K562 (cell line): ENCODE measurements around the gene RAD1. TPM values are rescaled to one million over a fixed set of nuclear protein-coding genes. Genes with fewer than 3 reads are reported as not detected.
A peak's percentile ranks its signal among the peaks of the same experiment; 100 is the strongest.

Experiments used
- CC2D1A ChIP-seq: fragments of 450-650 bp; IDR thresholded peaks from 2 replicates; pipeline ENCODE4 v1.6.1; 2017; ENCODE audit warnings: mild to moderate bottlenecking
- CSDE1 ChIP-seq, 2 experiments: fragments of 450-650 bp; IDR thresholded peaks; 2 replicates each; pipeline ENCODE4 v1.6.1; 2016; ENCODE audit warnings: mild to moderate bottlenecking in 1 of 2
- FIP1L1 ChIP-seq: fragments of 200-400 bp; formaldehyde crosslinking; IDR thresholded peaks from 2 replicates; pipeline ENCODE4 v1.6.1; 2018; ENCODE audit warnings: mild to moderate bottlenecking, low read depth, low read length; ENCODE audit not compliant: poor library complexity, severe bottlenecking
- HDGF ChIP-seq: fragments of 450-650 bp; IDR thresholded peaks from 2 replicates; pipeline ENCODE4 v1.6.1; 2016
- KDM5B ChIP-seq: fragments of 200-600 bp; sonication (generic); IDR thresholded peaks from 2 replicates; pipeline ENCODE4 v1.6.1; 2012; ENCODE audit warnings: low read depth, mild to moderate bottlenecking, moderate library complexity, low read length, control low read depth, inconsistent platforms; ENCODE audit not compliant: insufficient replicate concordance
- RNF2 ChIP-seq: sonication (generic); IDR thresholded peaks from 2 replicates; pipeline ENCODE4 v1.6.1; 2016
- SLC30A9 ChIP-seq: fragments of 250-450 bp; sonication (Bioruptor Pico); IDR thresholded peaks from 2 replicates; pipeline ENCODE4 v1.8.0; 2022; ENCODE audit warnings: mild to moderate bottlenecking, moderate library complexity
- TCF7 ChIP-seq: sonication (generic); IDR thresholded peaks from 2 replicates; pipeline ENCODE4 v1.6.1; 2016; ENCODE audit warnings: antibody characterized with exemption, borderline replicate concordance
- TFAM ChIP-seq: fragments of 250-450 bp; sonication (Bioruptor Pico); conservative IDR thresholded peaks from 2 replicates; pipeline ENCODE4 v1.5.0; 2021; ENCODE audit warnings: mild to moderate bottlenecking, moderate library complexity
- TRIM28 ChIP-seq: fragments of 450-650 bp; IDR thresholded peaks from 2 replicates; pipeline ENCODE4 v1.6.1; 2017
- ZBTB8A ChIP-seq: fragments of 450-650 bp; IDR thresholded peaks from 2 replicates; pipeline ENCODE4 v1.6.1; 2018; ENCODE audit warnings: mild to moderate bottlenecking, moderate library complexity; ENCODE audit not compliant: partially characterized antibody
- ZNF140 ChIP-seq: fragments of 250-450 bp; sonication (Bioruptor Pico); IDR thresholded peaks from 2 replicates; pipeline ENCODE4 v1.8.0; 2021; ENCODE audit warnings: moderate library complexity, mild to moderate bottlenecking, inconsistent platforms
- ZNF143 ChIP-seq: sonication (generic); formaldehyde crosslinking; IDR thresholded peaks from 2 replicates; pipeline ENCODE4 v1.9.0; 2022; ENCODE audit warnings: mild to moderate bottlenecking, missing genetic modification reagents
- polyA plus RNA-seq, 8 experiments: library from polyadenylated mRNA; depleted of rRNA in 4 of 8; stranded (reverse) in 5 of 8; unstranded in 3 of 8; fragments of >200 nt; fragmentation: Nextera tagmentation in 2 of 8; fragmentation: Illumina TruSeq in 1 of 8; extraction: Ambion mirVana in 2 of 8; extraction: Trizol in 1 of 8; gene quantifications; 2 replicates each; pipeline versions ENCODE4 v1.2.1 to v1.2.3, GENCODE V29; 2011 to 2014; ENCODE audit warnings: inconsistent platforms in 1 of 8, missing spikeins in 1 of 8
- total RNA-seq, 7 experiments: library from RNA; depleted of rRNA in 6 of 7; stranded (reverse); fragments of >200 nt in 6 of 7; fragmentation: Illumina TruSeq in 2 of 7; extraction: Trizol in 2 of 7; gene quantifications; 2 replicates each; pipeline versions ENCODE4 v1.2.1 to v1.2.3, GENCODE V29; 2011 to 2021; ENCODE audit warnings: low replicate concordance in 1 of 7
- TF ChIP-seq, protein P1 (sequence below): fragments of 200-800 bp; sonication (Bioruptor generic); IDR thresholded peaks from 2 replicates; pipeline ENCODE4 v1.6.1; 2016; ENCODE audit warnings: missing genetic modification characterization, missing compliant biosample characterization
- TF ChIP-seq, protein P2 (sequence below): sonication (generic); formaldehyde crosslinking; IDR thresholded peaks from 2 replicates; pipeline ENCODE4 v1.8.1; 2023; ENCODE audit warnings: mild to moderate bottlenecking, missing genetic modification reagents
- TF ChIP-seq, protein P3 (sequence below): sonication (generic); formaldehyde crosslinking; IDR thresholded peaks from 2 replicates; pipeline ENCODE4 v1.8.0; 2022; ENCODE audit warnings: mild to moderate bottlenecking, missing genetic modification reagents
- TF ChIP-seq, protein P4 (sequence below): sonication (generic); formaldehyde crosslinking; IDR thresholded peaks from 2 replicates; pipeline ENCODE4 v1.8.1; 2022; ENCODE audit warnings: missing genetic modification reagents

RAD1 gene
- total and polyA plus RNA-seq, 9 of the 15 experiments (the other 6 are each of a cell fraction or from before 2014, with no cell fraction given): 44.5 to 148 (median 60.8) TPM

DNA sequence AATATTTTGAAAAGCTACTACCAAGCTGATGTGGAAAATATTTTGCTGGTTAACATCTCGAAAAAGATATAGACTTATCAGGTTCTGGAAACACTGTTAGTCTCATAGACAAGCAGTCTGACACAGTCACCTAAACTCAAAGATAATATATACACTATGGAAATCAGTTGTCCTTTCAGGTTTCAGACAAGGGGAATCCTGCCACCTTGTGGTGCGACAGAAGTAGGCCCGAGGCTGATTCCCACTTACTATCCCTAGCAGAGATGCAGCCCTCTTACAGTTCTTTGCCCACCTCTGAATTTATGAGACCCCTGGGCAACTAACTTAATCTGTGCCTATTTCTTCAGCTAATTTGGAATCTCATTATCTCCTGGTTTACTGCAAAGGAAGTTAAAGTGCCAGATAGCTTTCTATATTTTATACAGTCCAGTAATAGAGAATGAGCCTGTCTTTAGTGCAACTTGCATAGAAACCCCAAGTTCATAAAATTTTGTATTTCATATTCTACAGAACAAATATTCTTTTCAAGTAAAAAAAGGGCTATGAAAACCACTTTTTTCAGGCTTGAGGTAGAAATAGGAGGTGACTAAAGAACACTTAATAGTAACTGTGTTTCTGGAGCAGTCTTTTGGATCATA, 16.9 kb downstream of the RAD1 start (continued):
- TF ChIP-seq, protein P1, sequence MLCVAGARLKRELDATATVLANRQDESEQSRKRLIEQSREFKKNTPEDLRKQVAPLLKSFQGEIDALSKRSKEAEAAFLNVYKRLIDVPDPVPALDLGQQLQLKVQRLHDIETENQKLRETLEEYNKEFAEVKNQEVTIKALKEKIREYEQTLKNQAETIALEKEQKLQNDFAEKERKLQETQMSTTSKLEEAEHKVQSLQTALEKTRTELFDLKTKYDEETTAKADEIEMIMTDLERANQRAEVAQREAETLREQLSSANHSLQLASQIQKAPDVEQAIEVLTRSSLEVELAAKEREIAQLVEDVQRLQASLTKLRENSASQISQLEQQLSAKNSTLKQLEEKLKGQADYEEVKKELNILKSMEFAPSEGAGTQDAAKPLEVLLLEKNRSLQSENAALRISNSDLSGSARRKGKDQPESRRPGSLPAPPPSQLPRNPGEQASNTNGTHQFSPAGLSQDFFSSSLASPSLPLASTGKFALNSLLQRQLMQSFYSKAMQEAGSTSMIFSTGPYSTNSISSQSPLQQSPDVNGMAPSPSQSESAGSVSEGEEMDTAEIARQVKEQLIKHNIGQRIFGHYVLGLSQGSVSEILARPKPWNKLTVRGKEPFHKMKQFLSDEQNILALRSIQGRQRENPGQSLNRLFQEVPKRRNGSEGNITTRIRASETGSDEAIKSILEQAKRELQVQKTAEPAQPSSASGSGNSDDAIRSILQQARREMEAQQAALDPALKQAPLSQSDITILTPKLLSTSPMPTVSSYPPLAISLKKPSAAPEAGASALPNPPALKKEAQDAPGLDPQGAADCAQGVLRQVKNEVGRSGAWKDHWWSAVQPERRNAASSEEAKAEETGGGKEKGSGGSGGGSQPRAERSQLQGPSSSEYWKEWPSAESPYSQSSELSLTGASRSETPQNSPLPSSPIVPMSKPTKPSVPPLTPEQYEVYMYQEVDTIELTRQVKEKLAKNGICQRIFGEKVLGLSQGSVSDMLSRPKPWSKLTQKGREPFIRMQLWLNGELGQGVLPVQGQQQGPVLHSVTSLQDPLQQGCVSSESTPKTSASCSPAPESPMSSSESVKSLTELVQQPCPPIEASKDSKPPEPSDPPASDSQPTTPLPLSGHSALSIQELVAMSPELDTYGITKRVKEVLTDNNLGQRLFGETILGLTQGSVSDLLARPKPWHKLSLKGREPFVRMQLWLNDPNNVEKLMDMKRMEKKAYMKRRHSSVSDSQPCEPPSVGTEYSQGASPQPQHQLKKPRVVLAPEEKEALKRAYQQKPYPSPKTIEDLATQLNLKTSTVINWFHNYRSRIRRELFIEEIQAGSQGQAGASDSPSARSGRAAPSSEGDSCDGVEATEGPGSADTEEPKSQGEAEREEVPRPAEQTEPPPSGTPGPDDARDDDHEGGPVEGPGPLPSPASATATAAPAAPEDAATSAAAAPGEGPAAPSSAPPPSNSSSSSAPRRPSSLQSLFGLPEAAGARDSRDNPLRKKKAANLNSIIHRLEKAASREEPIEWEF (CRISPR knock-in tag): no peak
- TF ChIP-seq KDM5B: no peak
- TF ChIP-seq, protein P2, sequence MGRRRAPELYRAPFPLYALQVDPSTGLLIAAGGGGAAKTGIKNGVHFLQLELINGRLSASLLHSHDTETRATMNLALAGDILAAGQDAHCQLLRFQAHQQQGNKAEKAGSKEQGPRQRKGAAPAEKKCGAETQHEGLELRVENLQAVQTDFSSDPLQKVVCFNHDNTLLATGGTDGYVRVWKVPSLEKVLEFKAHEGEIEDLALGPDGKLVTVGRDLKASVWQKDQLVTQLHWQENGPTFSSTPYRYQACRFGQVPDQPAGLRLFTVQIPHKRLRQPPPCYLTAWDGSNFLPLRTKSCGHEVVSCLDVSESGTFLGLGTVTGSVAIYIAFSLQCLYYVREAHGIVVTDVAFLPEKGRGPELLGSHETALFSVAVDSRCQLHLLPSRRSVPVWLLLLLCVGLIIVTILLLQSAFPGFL (CRISPR knock-in tag): no peak
- no peak for TF ChIP-seq HDGF
- TF ChIP-seq, protein P3, sequence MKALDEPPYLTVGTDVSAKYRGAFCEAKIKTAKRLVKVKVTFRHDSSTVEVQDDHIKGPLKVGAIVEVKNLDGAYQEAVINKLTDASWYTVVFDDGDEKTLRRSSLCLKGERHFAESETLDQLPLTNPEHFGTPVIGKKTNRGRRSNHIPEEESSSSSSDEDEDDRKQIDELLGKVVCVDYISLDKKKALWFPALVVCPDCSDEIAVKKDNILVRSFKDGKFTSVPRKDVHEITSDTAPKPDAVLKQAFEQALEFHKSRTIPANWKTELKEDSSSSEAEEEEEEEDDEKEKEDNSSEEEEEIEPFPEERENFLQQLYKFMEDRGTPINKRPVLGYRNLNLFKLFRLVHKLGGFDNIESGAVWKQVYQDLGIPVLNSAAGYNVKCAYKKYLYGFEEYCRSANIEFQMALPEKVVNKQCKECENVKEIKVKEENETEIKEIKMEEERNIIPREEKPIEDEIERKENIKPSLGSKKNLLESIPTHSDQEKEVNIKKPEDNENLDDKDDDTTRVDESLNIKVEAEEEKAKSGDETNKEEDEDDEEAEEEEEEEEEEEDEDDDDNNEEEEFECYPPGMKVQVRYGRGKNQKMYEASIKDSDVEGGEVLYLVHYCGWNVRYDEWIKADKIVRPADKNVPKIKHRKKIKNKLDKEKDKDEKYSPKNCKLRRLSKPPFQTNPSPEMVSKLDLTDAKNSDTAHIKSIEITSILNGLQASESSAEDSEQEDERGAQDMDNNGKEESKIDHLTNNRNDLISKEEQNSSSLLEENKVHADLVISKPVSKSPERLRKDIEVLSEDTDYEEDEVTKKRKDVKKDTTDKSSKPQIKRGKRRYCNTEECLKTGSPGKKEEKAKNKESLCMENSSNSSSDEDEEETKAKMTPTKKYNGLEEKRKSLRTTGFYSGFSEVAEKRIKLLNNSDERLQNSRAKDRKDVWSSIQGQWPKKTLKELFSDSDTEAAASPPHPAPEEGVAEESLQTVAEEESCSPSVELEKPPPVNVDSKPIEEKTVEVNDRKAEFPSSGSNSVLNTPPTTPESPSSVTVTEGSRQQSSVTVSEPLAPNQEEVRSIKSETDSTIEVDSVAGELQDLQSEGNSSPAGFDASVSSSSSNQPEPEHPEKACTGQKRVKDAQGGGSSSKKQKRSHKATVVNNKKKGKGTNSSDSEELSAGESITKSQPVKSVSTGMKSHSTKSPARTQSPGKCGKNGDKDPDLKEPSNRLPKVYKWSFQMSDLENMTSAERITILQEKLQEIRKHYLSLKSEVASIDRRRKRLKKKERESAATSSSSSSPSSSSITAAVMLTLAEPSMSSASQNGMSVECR: no peak
- TF ChIP-seq ZNF143 (CRISPR knock-in tag): no peak
- TF ChIP-seq CSDE1 (IDR thresholded peaks at IDR 0.05): no peak
- TF ChIP-seq FIP1L1: no peak
- no peak for TF ChIP-seq ZBTB8A
- TF ChIP-seq ZNF140 (CRISPR knock-in tag): no peak
- TF ChIP-seq, protein P4, sequence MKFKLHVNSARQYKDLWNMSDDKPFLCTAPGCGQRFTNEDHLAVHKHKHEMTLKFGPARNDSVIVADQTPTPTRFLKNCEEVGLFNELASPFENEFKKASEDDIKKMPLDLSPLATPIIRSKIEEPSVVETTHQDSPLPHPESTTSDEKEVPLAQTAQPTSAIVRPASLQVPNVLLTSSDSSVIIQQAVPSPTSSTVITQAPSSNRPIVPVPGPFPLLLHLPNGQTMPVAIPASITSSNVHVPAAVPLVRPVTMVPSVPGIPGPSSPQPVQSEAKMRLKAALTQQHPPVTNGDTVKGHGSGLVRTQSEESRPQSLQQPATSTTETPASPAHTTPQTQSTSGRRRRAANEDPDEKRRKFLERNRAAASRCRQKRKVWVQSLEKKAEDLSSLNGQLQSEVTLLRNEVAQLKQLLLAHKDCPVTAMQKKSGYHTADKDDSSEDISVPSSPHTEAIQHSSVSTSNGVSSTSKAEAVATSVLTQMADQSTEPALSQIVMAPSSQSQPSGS (CRISPR knock-in tag): no peak
- 0 out of 2 replicates have a peak, but pooled peaks have one; percentile 21 for TF ChIP-seq TRIM28
- TF ChIP-seq TCF7: no peak
- peak; percentile 76 for TF ChIP-seq CC2D1A
- TF ChIP-seq RNF2: no peak
- no peak for TF ChIP-seq SLC30A9 (CRISPR knock-in tag)
- TF ChIP-seq TFAM (CRISPR knock-in tag): no peak
